SH-SY5Y (cell line): ENCODE measurements around the gene MEGF9.

Experiments
- GATA2 ChIP-seq: IDR thresholded peaks from 2 replicates; pipeline ENCODE4 v1.6.1; 2011; ENCODE audit warnings: mild to moderate bottlenecking, low read depth, low read length
- GATA3 ChIP-seq: IDR thresholded peaks from 2 replicates; pipeline ENCODE4 v1.6.1; 2011; ENCODE audit warnings: low read depth, mild to moderate bottlenecking, low read length, moderate library complexity

- no peak for TF ChIP-seq GATA2
- no peak for TF ChIP-seq GATA3
Observed at GRCh38 chr9:120659676-120660075, 54.6 kb downstream of the MEGF9 start.
